HG02623 (cell line): ENCODE measurements around the gene PLCH1.

Experiments used
- ATAC-seq: cut with Tn5 transposase; IDR thresholded peaks from one replicate; pipeline ENCODE4 v1.9.1; 2021; ENCODE audit warnings: moderate library complexity; ENCODE audit not compliant: unreplicated experiment

The PLCH1 gene

DNA sequence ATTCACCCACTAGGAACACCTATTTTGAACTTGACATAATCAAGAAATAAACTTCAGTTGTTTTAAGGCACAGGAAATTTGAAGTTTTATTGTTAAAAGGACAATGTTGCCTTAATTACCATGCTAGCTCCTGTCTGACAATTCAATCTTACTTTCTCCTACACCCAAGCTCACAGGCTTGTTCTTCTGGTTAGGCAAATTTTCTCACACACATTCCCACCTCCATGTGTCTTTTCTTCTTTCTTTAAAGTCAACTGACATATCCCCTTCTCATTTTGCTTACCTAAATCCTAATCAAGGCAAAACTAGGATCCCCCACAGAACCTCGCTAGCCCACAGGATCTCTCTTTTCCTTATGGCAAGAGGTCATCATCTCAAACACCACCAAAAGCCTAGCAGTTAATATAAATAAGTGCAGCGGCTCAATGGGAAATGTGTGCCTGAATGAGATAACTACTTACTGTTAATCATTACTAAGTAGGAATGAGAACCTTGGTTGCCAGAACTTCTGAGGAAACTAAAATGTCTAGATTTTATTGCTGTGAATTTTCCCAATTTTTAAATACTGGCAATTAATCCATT is 189.3 kb downstream of the PLCH1 start:
- no peak for ATAC-seq

DNA sequence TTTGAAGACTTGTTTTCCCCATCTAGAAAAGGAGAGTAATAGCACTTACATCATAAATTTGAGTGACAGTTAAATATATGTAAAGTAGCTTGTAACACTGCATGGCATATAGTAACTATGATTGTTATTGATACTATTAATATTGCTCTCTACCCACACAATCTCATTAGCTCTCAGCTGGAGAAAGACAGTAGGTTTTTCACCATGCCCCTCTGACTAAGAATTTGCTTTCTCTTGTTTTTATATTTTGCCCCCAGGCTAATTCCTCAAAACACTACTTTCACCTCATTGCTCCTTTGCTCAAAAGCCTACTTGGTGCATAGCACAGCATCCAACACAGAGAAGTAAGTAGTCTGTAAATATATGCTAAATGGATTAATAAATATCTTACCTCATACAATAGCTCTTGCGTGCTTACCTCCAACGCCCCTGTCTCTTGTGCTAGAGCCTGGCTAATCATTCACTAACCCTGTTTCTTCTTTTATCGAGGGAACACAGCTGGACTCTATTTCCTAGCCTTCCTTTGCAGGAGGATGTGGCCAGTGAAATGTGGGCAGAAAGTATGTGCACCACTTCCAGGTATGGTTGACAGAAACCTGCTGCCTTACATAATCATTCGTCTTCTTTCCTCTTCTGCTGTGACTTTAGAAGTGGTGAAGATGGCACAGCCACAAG is 190.0 kb downstream of the PLCH1 start:
- ATAC-seq = peak; percentile 69

DNA sequence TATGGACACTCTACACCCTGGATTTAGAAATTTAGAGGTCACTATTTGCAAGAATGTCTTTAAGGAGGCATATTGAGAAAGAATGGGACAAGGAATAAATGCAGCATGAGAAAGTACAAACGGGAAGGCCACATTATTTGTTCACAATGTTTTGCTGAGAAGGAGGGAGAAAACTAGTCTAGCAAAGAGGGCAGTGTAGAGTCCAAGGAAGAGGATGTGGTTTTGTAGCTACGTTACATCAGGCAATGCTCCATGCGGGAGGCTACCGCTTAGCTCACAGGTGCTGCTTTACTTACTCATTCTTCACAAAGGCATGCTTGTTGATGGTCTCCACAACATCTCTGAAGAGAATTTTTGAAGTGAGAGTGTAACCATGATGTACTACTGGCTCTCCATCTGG is 191.1 kb downstream of the PLCH1 start:
- ATAC-seq = peak; percentile 38

DNA sequence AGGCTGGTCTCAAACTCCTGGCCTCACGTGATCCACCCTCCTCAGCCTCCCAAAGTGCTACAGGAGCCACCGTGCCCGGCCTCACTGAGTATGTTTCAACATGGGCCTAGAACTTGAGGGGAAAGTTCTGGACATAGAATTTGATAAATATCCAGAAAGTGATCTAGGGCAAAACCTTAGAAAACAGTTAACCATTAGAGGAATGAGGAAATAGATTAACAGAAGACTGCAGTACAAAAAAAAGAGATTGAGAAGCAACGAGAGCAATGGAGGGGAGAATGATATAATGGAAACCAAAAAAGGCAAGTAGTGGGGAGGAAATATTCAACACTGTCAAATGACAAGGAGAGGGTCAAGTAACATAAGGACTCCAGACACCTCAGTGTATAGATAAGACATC is 191.5 kb downstream of the PLCH1 start:
- no peak for ATAC-seq

DNA sequence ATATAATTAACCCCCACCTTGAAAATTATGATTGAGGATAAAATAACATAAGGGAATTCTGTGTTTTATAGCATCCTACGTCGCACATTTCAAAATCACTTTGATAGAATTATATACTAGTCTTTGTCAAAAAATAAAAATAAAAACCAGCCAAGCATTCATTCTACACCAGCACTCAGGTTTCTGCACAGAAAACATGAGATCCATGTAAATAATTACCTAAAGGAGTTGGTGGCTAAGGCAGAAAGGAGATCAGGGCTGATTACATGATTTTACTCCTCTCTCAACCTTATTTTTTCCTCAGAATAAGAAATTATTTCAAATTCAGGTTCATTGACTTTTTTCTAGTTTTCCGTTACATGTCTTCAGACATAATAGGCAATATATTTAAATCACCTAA is 194.5 kb downstream of the PLCH1 start:
- ATAC-seq = no peak

DNA sequence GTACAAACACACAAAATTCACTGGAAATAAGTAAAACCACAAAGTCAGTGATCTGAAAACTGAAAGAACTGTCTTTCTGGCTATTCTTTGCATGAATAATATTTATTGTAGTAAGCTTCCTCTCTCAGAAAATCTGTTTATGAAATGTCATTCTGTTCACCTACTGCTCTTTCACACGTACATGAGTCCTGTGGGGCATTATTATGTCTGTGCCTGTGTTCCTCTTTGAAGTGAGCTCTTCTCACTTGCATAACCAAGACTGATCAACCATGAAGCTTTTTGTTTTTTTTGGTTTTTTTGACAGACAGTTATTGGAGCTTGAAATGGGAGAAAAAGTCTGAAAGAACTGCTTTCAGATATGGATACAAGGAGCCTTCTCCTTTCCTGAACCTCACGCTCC is 195.8 kb downstream of the PLCH1 start:
- peak; percentile 69 for ATAC-seq

DNA sequence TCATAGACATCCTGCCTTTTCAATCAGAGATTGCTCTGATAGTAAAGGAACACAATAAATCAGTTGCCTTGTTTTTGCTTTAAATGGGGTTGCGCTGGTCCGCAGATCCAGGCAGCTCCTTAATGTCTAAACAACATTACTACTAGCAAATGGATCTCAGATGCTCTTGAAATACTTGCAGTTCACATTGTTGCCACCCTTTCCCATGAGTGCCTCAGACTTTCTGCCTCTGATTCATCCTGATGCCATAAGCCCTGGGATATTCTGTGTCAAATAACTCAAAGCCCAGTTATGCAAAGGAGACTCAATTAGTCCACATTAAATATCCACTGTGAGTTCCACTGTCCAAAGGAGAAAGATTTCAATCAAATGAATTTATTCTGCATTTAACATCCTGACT is 196.7 kb downstream of the PLCH1 start:
- ATAC-seq = no peak

DNA sequence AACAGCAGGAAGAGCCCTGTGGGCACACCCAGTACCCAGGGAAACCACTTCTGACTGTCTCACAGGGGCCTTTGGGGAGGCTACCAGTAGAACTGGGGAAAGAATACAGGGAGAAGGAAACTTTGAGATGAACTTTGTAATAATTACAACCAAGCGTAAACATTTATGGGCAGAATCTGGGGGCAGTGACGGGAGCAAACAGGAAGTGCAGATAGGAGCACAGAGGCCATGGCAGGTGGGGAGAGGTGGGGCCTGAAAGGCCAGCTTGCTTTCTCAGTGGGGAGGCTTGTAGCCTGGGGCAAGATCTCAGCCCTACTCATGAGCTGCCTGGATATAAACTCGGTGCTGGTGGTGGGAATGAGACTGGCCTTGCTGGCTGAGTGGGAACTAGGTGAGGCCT is 209.8 kb downstream of the PLCH1 start:
- no peak for ATAC-seq

DNA sequence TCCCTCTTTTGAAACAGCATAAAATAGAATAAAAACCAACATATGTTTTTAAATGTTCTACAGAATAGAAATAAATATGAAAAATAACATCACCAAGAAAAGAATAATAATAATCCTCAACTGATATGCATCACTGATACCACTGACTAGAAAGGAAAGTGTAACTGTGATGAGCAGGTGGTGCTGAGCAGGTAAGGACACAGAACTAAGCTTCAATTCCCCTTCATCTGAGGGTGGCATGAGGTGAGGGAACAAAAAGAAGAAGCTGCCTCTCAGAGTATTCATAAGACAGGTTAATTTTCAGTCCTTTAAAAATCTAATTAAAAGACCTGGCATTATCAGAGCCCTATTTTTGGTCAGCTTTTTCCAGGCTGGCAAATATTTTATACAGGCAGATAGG is 216.3 kb downstream of the PLCH1 start:
- ATAC-seq = no peak

DNA sequence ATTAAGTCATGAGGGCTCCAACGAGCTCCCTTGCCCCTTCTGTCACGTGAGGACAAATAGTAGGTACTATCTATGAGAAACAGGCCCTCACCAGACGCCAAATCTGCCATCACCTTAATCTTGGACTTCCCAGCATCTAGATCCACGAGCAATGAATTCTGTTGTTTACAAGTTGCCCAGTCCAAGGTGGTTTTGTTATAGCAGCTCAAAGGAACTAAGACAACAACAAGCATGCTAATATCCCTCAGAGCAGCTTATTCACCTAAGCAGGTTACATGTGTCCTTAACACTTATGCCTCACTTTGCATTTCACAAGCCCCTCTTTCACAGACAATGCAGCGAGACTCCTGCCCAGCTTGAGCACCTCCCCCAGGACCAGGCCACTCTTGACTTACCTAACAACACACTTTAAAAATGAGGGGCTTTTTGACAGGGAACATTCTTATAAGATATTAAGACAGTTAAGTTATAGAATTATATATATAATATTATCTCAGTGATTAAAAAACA is 219.5 kb downstream of the PLCH1 start:
- ATAC-seq = no peak

DNA sequence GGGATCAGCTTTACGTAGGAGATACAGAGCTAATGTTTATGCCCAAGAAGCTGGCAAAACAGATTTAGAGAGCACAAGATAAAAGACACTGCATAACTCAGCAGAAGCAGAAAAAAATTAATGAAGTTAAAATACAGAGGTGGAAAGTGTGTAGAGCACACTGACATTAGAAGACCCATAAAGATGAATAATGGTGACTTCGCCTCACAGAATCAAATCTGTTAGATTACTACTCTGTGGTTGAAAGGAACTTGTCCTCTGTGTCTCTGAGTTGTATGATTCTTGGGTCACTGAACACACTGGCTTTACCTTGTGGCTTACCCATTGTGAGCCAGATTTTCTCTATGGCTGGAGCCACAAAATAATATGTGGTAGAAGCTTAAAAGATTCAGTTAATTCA is 224.4 kb downstream of the PLCH1 start:
- ATAC-seq = no peak

DNA sequence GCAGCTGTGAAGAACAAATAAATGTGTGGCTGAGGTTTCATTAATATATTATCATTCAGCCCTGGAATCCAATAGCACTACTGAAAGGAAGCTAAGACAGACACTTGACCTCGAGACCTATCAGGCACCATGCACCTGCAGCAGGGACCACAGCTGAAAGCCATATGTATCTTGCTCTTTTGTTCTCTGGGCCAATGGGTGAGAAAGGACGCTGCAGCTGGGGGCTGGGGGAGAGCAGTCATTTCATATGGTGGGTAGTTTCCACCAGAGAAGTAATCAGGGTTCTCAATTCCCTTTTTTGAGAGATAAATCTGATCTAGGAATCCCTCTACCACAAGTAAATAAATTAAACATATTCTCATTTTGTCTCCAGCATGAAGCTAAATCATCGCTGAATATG is 225.8 kb downstream of the PLCH1 start:
- no peak for ATAC-seq

DNA sequence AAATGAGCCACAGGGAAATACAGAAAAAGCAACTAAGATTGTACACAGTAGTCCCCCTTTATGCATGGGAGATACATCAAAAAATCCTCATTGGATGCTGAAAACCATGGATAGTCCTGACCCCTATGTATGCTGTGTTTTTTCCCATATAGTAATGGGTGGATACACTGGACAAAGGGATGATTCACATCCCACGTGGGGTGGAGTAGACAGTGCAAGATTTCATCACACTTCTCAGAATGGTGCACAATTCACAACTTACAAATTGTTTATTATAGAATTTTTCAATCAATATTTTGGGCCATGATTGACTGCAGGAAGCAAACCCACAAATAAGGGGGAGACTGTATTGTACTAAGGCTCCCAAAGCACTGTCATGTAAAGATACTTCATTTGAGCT is 227.0 kb downstream of the PLCH1 start:
- ATAC-seq = no peak

DNA sequence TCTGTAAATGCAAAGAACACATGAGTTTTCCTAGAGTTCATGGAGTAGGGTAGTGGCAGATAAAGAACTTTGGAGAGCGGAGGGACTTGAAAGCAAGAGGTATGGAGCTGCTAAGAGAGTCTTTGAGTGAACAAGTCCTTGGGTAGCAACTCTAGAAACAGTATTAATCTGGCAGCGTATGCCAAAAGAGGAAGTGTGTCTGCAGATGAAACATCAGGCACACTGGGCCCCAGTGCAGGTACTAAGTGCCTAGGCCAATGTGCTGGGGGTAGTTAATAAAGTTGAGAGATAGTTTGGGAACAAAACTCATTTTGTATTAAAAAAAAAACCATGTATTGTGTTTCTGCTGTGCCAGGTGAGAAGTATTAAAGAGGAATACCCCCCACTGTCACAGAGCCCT is 228.4 kb downstream of the PLCH1 start:
- no peak for ATAC-seq

DNA sequence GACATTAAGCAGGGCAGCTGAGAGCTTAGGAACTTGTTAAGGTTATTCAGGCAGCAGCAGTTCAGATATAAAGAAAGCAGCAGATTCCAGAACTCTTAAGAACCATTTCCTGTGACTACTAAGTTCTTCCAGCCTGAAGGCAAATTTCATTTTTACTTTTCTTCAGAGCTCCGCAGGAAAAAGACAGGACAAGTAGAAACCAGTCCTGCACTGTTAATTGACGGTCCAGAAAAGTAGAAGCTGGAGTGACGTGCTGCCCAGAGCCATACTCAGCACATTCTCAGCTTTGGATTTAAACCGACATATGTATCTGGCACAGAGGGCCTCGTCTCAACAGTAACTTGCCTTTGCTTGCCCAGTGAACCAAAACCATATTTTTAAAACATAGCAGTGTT is 232.0 kb downstream of the PLCH1 start:
- no peak for ATAC-seq

DNA sequence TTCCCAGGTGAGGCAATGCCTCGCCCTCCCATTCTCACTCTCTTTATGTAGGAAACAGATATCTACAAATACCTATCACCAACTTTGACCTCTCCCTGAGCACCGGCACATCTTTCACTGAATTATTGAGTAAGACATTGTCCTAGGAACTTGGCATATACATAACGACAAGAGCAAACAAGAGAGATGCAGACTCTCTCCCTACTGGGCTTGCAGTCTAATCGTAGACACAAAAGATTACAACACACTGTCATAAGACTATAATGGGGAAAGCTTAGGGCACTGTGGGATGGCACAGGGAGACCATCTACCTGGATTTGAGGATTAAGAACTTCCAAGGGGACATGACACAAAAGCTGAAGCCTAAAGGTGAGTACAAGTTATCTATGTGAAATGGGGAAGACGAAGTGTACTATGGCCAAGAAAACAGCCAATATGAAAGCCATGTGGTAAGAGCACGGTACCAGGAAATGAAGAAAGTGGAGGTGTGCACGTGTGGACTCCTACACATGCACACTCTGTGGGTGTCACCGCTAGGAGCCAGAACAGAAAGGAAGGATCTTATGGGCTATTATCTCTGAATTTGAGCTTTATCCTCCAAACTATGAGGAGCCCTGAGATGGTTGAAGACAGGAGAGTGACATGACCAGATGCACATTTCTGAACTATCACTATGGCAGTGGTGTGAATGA is 232.6 kb downstream of the PLCH1 start:
- no peak for ATAC-seq

DNA sequence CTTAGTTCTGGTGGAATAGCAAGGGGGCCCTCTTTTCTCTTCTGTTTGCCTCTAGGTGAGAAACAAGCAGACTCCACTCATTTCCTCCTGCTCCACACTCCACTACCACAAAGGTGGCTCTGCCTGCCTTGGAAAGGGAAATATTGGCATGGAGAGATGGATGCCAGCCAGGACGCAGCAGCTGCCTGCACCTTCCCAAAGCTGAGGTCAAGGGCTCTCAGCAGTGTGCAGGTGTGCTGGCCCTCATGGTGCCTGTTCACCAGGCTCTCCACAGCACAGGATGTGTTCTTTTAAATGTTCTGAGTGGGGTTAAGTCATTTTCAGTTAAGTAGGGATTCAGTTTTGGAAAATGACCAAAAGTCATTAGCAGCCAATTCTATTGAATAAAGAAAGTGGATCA is 240.2 kb downstream of the PLCH1 start:
- ATAC-seq = no peak

DNA sequence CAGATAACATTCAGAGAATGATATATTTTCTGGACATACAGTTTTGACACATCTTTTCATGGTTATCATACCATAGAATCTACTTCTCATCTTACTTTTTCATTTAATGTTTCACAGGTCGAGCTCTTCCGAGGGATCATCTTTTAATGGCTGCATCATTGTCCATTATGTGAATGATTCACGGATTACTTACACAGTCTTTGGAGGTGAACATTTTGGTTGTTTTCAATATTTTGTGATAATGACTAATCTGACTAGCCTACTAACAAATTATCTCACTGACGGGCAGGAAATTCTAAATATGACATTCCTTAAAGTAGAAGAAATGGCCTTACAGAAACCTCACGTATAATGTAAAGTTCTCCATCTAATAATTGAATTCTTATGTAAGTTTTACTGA is 242.2 kb downstream of the PLCH1 start:
- ATAC-seq = no peak

DNA sequence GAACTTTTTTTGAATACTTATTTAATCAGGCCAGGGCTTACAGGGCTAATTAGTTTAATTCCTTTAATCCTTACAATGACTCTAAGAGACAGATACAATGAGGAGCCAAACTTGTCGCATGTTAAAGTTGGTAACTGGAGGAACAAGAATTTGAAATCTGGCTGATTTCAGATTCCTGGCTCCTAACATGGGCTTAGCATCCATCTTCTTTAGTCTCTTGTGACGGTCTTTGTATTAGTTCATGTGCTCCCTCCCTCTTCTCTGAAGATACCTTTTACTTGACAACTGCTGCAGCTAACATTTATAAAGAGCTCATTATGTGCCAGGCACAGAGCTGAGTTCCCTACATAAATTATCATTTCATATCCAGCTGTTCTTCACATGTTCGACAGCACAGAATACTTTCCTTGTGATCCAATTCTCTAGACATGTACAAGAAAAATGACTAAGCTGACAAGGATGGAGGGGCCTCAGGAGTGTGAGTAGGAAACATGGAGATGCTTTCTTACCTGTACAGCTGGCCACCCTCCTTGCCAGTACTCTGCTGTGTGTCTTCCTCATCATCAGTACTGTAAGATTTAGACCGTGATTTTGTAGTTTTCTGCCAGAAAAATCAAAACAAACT is 244.6 kb downstream of the PLCH1 start:
- no peak for ATAC-seq

DNA sequence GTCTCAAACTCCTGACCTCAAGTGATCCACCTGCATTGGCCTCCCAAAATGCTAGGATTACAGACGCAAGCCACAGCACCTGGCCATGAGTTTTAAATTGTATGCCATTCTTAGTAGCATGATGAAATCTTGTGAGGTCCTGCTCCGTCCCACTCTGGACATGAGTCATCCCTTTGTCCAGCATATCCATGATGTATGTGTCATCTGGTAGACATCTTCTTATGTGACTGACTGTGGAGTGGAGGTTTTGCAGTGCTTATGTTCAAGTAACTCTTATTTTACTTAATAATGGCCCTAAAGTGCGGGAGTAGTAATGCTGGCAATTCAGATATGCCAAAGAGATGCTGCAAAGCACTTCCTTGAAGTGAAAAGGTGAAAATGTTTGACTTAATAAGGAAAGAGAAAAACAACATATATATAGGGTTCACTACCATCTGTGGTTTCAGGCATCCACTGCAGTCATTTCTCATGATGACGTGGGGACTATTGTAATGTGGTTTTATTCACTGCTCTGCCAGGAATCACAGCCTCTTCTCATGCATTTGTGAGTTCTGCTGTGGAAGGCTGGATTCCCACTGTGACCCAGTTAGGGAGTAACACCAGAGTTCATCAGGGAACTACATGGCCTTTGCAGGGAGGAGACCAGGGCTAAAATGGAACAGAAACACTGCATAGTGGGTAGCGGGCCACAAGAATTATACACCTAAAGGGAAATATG is 246.8 kb downstream of the PLCH1 start:
- no peak for ATAC-seq

DNA sequence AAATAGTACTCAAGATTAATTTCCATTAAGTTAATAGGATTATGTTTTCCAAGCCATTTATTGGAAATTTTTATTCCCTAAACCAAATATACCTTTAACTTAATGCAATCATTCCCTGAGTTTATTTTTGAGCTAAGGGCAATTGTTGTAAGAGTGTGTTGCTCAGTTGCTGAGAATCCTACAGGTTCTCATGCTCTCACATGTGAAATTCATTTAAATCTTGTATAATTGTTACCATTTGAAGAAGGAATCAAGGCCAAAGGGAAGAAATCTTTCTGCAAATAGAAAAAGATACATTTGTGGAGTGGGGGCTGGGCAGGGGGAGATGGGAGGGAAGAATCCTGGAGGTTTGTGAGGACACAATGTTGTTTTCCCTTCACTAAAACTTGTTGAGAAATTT is 248.7 kb downstream of the PLCH1 start:
- no peak for ATAC-seq
